ENCODE data around the gene EMD.

EMD gene

DNA sequence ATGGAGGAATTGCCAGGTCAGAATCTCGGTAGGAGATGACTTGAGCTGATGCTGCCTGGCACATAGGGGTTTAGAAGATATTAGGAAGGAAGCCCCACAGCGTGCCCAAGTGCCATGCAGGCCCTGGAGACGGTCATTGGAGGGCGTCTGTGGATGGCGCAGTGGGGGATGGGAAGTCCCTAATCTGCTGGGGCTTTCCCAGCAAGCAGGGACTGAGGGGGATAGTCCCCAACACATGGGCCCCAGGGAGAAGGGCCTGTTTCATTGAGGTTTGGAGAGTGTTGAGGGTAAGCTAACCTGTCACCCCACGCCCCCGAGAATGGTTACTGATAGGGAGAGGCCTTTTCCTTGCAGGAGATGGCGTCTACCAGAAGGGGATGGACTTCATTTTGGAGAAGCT lies 40.1 kb downstream of the EMD start:
- DNase-seq (ENCODE audit: low spot score) = no peak

DNA sequence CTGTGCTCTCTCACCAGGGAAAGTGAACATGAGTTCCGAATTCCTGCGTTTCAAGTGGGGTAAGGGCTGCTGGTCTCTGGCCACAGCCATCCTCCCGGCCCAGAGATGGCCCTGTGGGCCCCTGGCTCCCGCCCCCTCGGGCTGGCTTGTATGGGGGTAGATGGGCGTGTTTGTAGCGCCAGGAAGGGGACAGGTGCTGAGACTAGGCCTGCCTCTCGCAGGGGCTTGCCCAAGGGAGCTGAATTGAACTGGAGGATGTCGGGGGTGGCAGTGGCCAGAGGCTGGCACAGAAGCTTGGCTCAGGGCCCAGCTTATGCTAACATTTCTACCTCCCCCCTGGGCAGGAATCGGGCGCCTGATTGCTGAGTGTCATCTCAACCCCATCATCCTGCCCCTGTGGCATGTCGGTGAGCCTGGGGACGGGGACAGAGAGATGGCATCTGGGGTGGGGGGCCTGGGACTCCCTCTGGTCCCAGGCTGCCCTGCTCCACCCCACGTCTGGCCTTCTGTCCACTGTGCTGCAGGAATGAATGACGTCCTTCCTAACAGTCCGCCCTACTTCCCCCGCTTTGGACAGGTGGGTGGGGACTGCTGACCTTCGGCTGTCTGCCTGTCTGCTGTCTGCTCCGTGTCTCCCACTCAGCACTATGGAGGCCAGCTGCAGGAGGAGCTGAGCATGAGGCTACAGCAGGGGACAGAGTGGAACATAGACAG lies 40.8 kb downstream of the EMD start:
- no peak for DNase-seq (ENCODE audit: low spot score)

DNA sequence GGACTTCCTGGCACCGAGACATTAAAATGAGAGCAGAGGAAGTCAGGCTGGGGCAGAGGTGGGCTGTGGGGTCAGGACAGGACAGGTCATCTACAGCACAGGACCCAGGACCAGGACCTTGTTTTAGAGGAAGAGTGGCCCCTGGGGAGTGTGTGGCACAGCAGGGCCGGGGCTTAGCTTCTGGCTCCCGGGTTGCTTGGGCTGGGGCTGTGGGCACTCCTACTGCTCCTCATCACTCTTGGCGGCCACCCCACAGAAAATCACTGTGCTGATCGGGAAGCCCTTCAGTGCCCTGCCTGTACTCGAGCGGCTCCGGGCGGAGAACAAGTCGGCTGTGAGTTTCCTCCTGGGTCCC lies 41.3 kb downstream of the EMD start:
- no peak for DNase-seq (ENCODE audit: low spot score)

DNA sequence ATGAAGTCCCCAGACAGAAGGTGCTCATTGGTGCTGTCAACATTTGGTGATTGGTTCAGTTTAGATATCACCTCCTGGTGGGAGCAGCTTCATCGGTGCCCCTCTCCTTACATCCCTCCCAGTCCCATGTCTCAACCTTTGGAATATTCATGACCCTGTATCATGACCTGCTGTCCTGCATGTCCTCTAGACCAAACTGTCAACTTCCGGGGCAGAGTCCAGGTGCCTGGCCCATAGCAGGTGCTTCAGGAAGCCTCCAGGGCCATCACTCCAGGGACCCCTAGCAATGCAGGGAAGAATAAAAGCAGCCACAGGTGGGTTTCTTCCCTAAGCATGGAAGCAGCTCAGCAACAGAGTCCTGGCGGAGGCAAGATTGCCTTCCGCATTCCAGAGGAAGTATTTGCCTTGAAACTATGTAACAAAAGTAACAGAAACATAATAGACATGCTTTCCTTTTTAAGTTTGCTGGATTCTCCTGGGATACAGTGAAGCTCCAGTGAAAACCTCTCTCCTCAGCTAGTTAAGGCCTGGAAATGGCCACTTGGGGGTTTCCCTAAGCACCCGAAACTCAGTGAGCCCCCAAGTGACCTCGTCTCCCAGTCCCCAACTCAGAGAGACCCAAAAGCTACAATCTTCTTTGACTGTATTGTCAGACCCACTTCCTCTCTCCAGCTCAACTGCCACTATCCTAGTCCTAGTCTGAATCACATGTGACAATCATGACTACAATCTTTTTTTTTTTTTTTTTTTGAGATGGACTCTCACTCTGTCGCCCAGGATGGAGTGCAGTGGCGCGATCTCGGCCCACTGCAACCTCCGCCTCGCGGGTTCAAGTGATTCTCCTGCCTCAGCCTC lies 48.0 kb downstream of the EMD start:
- DNase-seq (ENCODE audit: low spot score) = no peak

DNA sequence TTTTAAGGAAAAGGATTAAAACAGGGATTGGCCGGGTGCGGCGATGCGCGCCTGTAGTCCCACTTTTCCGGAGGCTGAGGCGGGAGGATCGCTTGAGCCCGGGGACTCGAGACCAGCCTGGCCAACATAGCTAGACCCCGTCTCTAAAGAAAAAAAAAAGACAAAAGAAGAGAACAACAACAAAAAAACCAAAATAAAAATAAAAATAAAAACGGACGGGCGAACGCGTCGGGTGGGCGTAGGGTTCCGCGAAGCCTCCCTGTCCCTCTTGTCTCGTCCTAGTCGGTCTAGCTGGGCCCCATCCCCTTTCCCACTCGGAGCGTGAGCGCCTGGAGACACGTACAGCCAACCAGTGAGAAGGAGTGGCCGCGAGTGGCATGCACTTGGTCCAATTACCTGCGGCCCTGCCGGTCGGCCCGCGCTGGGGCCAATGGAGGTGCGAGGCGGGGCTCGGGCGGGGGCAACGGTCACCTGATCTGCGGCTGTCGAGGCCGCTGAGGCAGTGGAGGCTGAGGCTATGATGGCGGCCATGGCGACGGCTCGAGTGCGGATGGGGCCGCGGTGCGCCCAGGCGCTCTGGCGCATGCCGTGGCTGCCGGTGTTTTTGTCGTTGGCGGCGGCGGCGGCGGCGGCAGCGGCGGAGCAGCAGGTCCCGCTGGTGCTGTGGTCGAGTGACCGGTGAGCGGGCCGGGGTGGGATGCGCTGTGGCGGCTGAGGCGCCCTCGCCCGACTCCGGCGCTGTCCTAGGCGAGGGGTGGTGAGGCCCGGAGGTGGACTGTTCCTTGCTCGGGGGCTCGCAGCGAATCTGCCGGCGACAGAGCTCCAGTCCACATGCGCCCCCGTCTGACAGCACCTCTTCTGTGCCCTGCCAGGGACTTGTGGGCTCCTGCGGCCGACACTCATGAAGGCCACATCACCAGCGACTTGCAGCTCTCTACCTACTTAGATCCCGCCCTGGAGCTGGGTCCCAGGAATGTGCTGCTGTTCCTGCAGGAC lies 49.4 kb downstream of the EMD start, which contains the start of gene ATP6AP1:
Gene ATP6AP1, plus strand, starts transcription at position 502 of the 996 bp plus-strand sequence. Its CDS starts 16 bp downstream, at position 518.
- DNase-seq (ENCODE audit: low spot score) = peak; percentile 89

DNA sequence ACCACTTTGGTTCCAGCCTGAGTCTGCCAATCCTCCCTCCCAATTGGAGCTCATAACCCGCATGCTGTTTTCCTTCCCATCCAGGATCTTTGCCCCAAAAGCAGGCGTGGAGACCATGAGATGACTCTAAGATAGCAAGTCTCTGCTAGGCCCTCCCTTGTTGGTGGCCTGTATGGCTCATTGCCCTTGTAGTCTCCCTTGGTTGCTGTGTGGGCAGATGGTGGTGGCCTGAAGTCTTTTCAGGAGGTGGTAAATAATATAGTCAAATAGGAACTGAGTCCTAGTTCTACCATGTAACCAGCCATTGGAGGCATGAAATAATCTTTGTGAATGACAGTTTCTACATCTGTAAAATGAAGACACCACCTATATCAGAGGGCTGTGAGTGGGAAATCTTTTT lies 50.6 kb downstream of the EMD start:
- no peak for DNase-seq (ENCODE audit: low spot score)

DNA sequence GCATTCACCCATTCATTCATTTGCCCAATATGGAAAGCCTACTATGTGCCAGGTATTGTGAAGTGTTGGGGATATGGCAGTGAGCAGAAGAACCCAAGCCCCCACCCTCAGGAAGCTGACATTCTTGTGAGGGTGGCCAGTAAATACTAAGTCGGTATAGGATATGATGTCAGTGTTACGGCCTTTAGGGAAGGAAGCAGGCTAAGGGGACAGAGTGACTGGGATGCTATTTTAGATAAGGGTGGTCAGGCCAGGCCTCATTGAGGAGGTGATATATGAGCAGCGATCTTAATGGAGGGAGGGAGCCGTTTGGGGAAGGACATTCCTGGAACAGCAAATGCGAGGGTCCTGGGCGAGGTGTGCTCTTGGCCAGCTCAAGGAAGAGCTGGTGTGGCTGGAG lies 51.4 kb downstream of the EMD start:
- no peak for DNase-seq (ENCODE audit: low spot score)

DNA sequence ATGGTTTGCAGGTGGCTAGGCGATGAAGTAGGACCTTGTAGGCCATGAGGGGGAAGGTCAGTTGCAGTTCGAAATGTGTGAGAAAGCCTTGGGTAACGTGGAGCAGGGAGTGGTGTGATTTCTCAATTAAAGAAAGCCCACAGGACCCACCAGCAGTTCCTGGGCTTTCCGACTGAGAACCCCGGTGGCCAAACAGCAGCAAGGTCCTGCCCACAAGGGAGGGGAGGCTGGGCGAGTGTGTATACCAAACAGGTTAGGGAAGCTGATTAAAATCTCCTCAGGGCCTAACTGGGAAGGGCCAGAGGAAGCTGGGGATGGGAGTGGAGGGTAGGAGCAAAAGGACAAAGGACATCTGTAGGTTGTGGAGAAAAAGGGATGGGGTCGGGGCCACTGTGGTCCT lies 51.8 kb downstream of the EMD start:
- no peak for DNase-seq (ENCODE audit: low spot score)

Data from CD4-positive, alpha-beta T cell treated with Interleukin-6 at 100 ng/mL for 8 hours (primary cell).